HCEC 1CT (cell line): ENCODE data around the gene HTRA2.
A peak's percentile ranks its signal among the peaks of the same experiment; 100 is the strongest.

Experiments
- DNase-seq: peaks from one replicate; pipeline ENCODE4 v3.0.0-alpha.2; 2017

The HTRA2 gene

GRCh38 chr2:74501335-74502071, 28.2 kb upstream of the HTRA2 start:
- DNase-seq = no peak

GRCh38 chr2:74502147-74502719, 27.5 kb upstream of the HTRA2 start:
- no peak for DNase-seq

- peak; percentile 90 for DNase-seq
These were observed 26.8 kb upstream of the HTRA2 start for GRCh38 chr2:74502720-74503505.

GRCh38 chr2:74503506-74504475, 25.9 kb upstream of the HTRA2 start:
- no peak for DNase-seq

GRCh38 chr2:74504591-74504990, 25.1 kb upstream of the HTRA2 start:
- DNase-seq = no peak

- no peak for DNase-seq
These were observed 24.1 kb upstream of the HTRA2 start for GRCh38 chr2:74505448-74506246.

GRCh38 chr2:74507145-74507925, 22.4 kb upstream of the HTRA2 start, which contains the start of gene PCGF1:
Gene PCGF1, minus strand, starts transcription at chr2:74507695. Its CDS starts 27 bp downstream, at chr2:74507668.
- peak; percentile 97 for DNase-seq

GRCh38 chr2:74507926-74508520, 21.7 kb upstream of the HTRA2 start:
- DNase-seq = no peak

GRCh38 chr2:74510272-74510671, 19.5 kb upstream of the HTRA2 start:
- no peak for DNase-seq

GRCh38 chr2:74511104-74511989, 18.4 kb upstream of the HTRA2 start:
- peak; percentile 32 for DNase-seq

GRCh38 chr2:74512744-74513604, 16.8 kb upstream of the HTRA2 start:
- no peak for DNase-seq

GRCh38 chr2:74513605-74514367, 15.9 kb upstream of the HTRA2 start:
- no peak for DNase-seq

GRCh38 chr2:74514368-74515270, 15.1 kb upstream of the HTRA2 start, which contains the start of gene TLX2:
Gene TLX2, plus strand, starts transcription at chr2:74514450. Its CDS starts 357 bp downstream, at chr2:74514807.
- no peak for DNase-seq

- DNase-seq = no peak
These were observed 14.3 kb upstream of the HTRA2 start for GRCh38 chr2:74515271-74515980.

- DNase-seq = no peak
These were observed 13.6 kb upstream of the HTRA2 start for GRCh38 chr2:74515981-74516633.
